IPS-18a (cell line): ENCODE data around the gene GC.
"Not testable (repeated sequence)": the region's sequence is repeated elsewhere in the genome, so short reads cannot be mapped to it uniquely, and the experiment has no call there.

Experiments used
- H3K27ac ChIP-seq: one replicate; pipeline ENCODE4 v1.5.1; 2013; ENCODE audit warnings: low read length
- H3K27me3 ChIP-seq: one replicate; pipeline ENCODE4 v1.6.1; 2013; ENCODE audit warnings: mild to moderate bottlenecking, low read length; ENCODE audit not compliant: control insufficient read depth, insufficient read depth
- H3K36me3 ChIP-seq: one replicate; pipeline ENCODE4 v1.6.1; 2013; ENCODE audit warnings: low read depth, low read length; ENCODE audit not compliant: control insufficient read depth
- H3K4me1 ChIP-seq: one replicate; pipeline ENCODE4 v1.6.1; 2013; ENCODE audit warnings: low read depth, low read length; ENCODE audit not compliant: control insufficient read depth
- H3K4me3 ChIP-seq: one replicate; pipeline ENCODE4 v1.5.1; 2013; ENCODE audit warnings: low read length
- H3K9ac ChIP-seq: one replicate; pipeline ENCODE4 v1.6.1; 2013; ENCODE audit warnings: mild to moderate bottlenecking, low read length, moderate library complexity
- H3K9me3 ChIP-seq: one replicate; pipeline ENCODE4 v1.6.1; 2013; ENCODE audit warnings: low read depth, low read length; ENCODE audit not compliant: control insufficient read depth

Gene GC

GRCh38 chr4:71765350-71765749 lies 18.5 kb downstream of the GC start:
- H3K36me3 ChIP-seq, result no peaks in the 10 kb centered on the region
- peaks cover 24% of the 10 kb centered on the region for H3K4me1 ChIP-seq
- no peaks in the 10 kb centered on the region for H3K27me3 ChIP-seq
- H3K27ac ChIP-seq, result no peak overlapping the region
- no peak overlapping the region for H3K4me3 ChIP-seq
- no peak overlapping the region for H3K9ac ChIP-seq
- H3K9me3 ChIP-seq, result no peaks in the 10 kb centered on the region

- Histone ChIP-seq H3K27me3 (no peaks in the 10 kb centered on the region), H3K27ac (peak overlapping the region; percentile 79), H3K4me3 (no peak overlapping the region), H3K4me1 (peaks cover 14% of the 10 kb centered on the region), H3K36me3 (no peaks in the 10 kb centered on the region), H3K9ac (peak overlapping the region; percentile 24), H3K9me3 (no peaks in the 10 kb centered on the region)
Observed at GRCh38 chr4:71752383-71753042, 31.4 kb downstream of the GC start.

GRCh38 chr4:71749008-71749594 lies 34.8 kb downstream of the GC start:
- Histone ChIP-seq H3K36me3 (no peaks in the 10 kb centered on the region), H3K9me3 (no peaks in the 10 kb centered on the region), H3K9ac (no peak overlapping the region), H3K4me1 (peaks cover 14% of the 10 kb centered on the region), H3K27me3 (no peaks in the 10 kb centered on the region), H3K27ac (no peak overlapping the region), H3K4me3 (no peak overlapping the region)

- no peak overlapping the region for H3K9ac ChIP-seq
- no peak overlapping the region for H3K27ac ChIP-seq
- no peaks in the 10 kb centered on the region for H3K36me3 ChIP-seq
- no peaks in the 10 kb centered on the region for H3K9me3 ChIP-seq
- H3K4me3 ChIP-seq, result no peak overlapping the region
- no peaks in the 10 kb centered on the region for H3K27me3 ChIP-seq
- H3K4me1 ChIP-seq, result peaks cover 4% of the 10 kb centered on the region
Observed at GRCh38 chr4:71746379-71746778, 37.5 kb downstream of the GC start.

- H3K9ac ChIP-seq, H3K27ac ChIP-seq, H3K27me3 ChIP-seq, H3K4me1 ChIP-seq, H3K36me3 ChIP-seq, H3K4me3 ChIP-seq, H3K9me3 ChIP-seq: not testable (repeated sequence)
Observed at GRCh38 chr4:71738782-71739181, 45.1 kb downstream of the GC start.

- peaks cover 3% of the 10 kb centered on the region for H3K9me3 ChIP-seq
- no peak overlapping the region for H3K9ac ChIP-seq
- H3K36me3 ChIP-seq, result no peaks in the 10 kb centered on the region
- H3K27ac ChIP-seq, result no peak overlapping the region
- no peaks in the 10 kb centered on the region for H3K4me1 ChIP-seq
- H3K4me3 ChIP-seq, result no peak overlapping the region
- no peaks in the 10 kb centered on the region for H3K27me3 ChIP-seq
Observed at GRCh38 chr4:71732706-71733105, 51.2 kb downstream of the GC start.

GRCh38 chr4:71732066-71732465 lies 51.8 kb downstream of the GC start:
- Histone ChIP-seq H3K36me3 (no peaks in the 10 kb centered on the region), H3K4me1 (no peaks in the 10 kb centered on the region), H3K27me3 (no peaks in the 10 kb centered on the region), H3K4me3 (no peak overlapping the region), H3K27ac (no peak overlapping the region), H3K9me3 (peaks cover 3% of the 10 kb centered on the region), H3K9ac (no peak overlapping the region)

GRCh38 chr4:71729856-71730255 lies 54.0 kb downstream of the GC start:
- no peak overlapping the region for H3K4me3 ChIP-seq
- no peaks in the 10 kb centered on the region for H3K4me1 ChIP-seq
- no peaks in the 10 kb centered on the region for H3K36me3 ChIP-seq
- no peaks in the 10 kb centered on the region for H3K9me3 ChIP-seq
- no peaks in the 10 kb centered on the region for H3K27me3 ChIP-seq
- no peak overlapping the region for H3K27ac ChIP-seq
- H3K9ac ChIP-seq, result no peak overlapping the region

- H3K27me3 ChIP-seq, result no peaks in the 10 kb centered on the region
- no peaks in the 10 kb centered on the region for H3K9me3 ChIP-seq
- H3K36me3 ChIP-seq, result no peaks in the 10 kb centered on the region
- H3K9ac ChIP-seq, result no peak overlapping the region
- H3K4me1 ChIP-seq, result no peaks in the 10 kb centered on the region
- no peak overlapping the region for H3K27ac ChIP-seq
- H3K4me3 ChIP-seq, result no peak overlapping the region
Observed at GRCh38 chr4:71713611-71714203, 70.2 kb downstream of the GC start.

GRCh38 chr4:71711985-71712348 lies 71.9 kb downstream of the GC start:
- Histone ChIP-seq H3K4me1 (no peaks in the 10 kb centered on the region), H3K27ac (no peak overlapping the region), H3K36me3 (no peaks in the 10 kb centered on the region), H3K4me3 (no peak overlapping the region), H3K9me3 (no peaks in the 10 kb centered on the region), H3K9ac (no peak overlapping the region), H3K27me3 (no peaks in the 10 kb centered on the region)

- no peak overlapping the region for H3K27ac ChIP-seq
- no peaks in the 10 kb centered on the region for H3K36me3 ChIP-seq
- no peaks in the 10 kb centered on the region for H3K9me3 ChIP-seq
- no peaks in the 10 kb centered on the region for H3K4me1 ChIP-seq
- no peak overlapping the region for H3K4me3 ChIP-seq
- no peaks in the 10 kb centered on the region for H3K27me3 ChIP-seq
- H3K9ac ChIP-seq, result no peak overlapping the region
Observed at GRCh38 chr4:71711044-71711984, 72.6 kb downstream of the GC start.
